ENCODE data around the gene FBLN7.
"Not testable (repeated sequence)": the region's sequence is repeated elsewhere in the genome, so short reads cannot be mapped to it uniquely, and the experiment has no call there.

Gene FBLN7

GRCh38 chr2:112204411-112204810 lies 66.2 kb downstream of the FBLN7 start:
- no peak for TF ChIP-seq CTCF (IDR thresholded peaks at IDR 0.05)
- no peaks in the 10 kb centered on the region for H3K27me3 ChIP-seq

GRCh38 chr2:112207905-112208304 lies 69.7 kb downstream of the FBLN7 start:
- not testable (repeated sequence) for H3K27me3 ChIP-seq; H3K4me1 ChIP-seq (ENCODE audit: control insufficient read depth in 1 of 2, insufficient read depth in 1 of 2, low read depth in 1 of 2, low read length in 1 of 2); H3K36me3 ChIP-seq; H3K4me3 ChIP-seq (ENCODE audit: low read depth in 1 of 2, low read length in 1 of 2); H3K9me3 ChIP-seq; H3K27ac ChIP-seq

More at GRCh38 chr2:112204411-112204810, 66.2 kb downstream of the FBLN7 start:
- no peak overlapping the region for H3K27ac ChIP-seq
- H3K4me1 ChIP-seq (ENCODE audit: control insufficient read depth in 1 of 2, insufficient read depth in 1 of 2, low read depth in 1 of 2, low read length in 1 of 2), result no peaks in the 10 kb centered on the region
- H3K9me3 ChIP-seq, result peaks cover 5% of the 10 kb centered on the region
- H3K36me3 ChIP-seq, result no peaks in the 10 kb centered on the region
- H3K4me3 ChIP-seq (ENCODE audit: low read depth in 1 of 2, low read length in 1 of 2), result no peak overlapping the region

GRCh38 chr2:112216167-112216566 lies 78.0 kb downstream of the FBLN7 start:
- Histone ChIP-seq H3K9me3 (no peaks in the 10 kb centered on the region), H3K27me3 (no peaks in the 10 kb centered on the region), H3K4me1 (ENCODE audit: control insufficient read depth in 1 of 2, insufficient read depth in 1 of 2, low read depth in 1 of 2, low read length in 1 of 2) (no peaks in the 10 kb centered on the region), H3K27ac (no peak overlapping the region), H3K36me3 (peaks cover 23% of the 10 kb centered on the region), H3K4me3 (ENCODE audit: low read depth in 1 of 2, low read length in 1 of 2) (no peak overlapping the region)
- no peak for TF ChIP-seq CTCF (IDR thresholded peaks at IDR 0.05)

GRCh38 chr2:112217854-112218253 lies 79.7 kb downstream of the FBLN7 start:
- Histone ChIP-seq H3K4me3 (ENCODE audit: low read depth in 1 of 2, low read length in 1 of 2) (no peak overlapping the region), H3K27ac (no peak overlapping the region), H3K9me3 (no peaks in the 10 kb centered on the region), H3K4me1 (ENCODE audit: control insufficient read depth in 1 of 2, insufficient read depth in 1 of 2, low read depth in 1 of 2, low read length in 1 of 2) (no peaks in the 10 kb centered on the region), H3K36me3 (peaks cover 16% of the 10 kb centered on the region), H3K27me3 (no peaks in the 10 kb centered on the region)
- TF ChIP-seq CTCF (IDR thresholded peaks at IDR 0.05), result no peak

- no peaks in the 10 kb centered on the region for H3K27me3 ChIP-seq
- no peaks in the 10 kb centered on the region for H3K4me1 ChIP-seq (ENCODE audit: control insufficient read depth in 1 of 2, insufficient read depth in 1 of 2, low read depth in 1 of 2, low read length in 1 of 2)
- H3K36me3 ChIP-seq, result peaks cover 14% of the 10 kb centered on the region
These were observed 82.0 kb downstream of the FBLN7 start for GRCh38 chr2:112220186-112220585.

GRCh38 chr2:112220831-112221230 lies 82.6 kb downstream of the FBLN7 start:
- Histone ChIP-seq H3K27ac (no peak overlapping the region), H3K36me3 (peaks cover 12% of the 10 kb centered on the region), H3K4me1 (ENCODE audit: control insufficient read depth in 1 of 2, insufficient read depth in 1 of 2, low read depth in 1 of 2, low read length in 1 of 2) (no peaks in the 10 kb centered on the region), H3K9me3 (no peaks in the 10 kb centered on the region), H3K4me3 (ENCODE audit: low read depth in 1 of 2, low read length in 1 of 2) (no peak overlapping the region), H3K27me3 (no peaks in the 10 kb centered on the region)
- no peak for TF ChIP-seq CTCF (IDR thresholded peaks at IDR 0.05)

More at GRCh38 chr2:112220186-112220585, 82.0 kb downstream of the FBLN7 start:
- Histone ChIP-seq H3K4me3 (ENCODE audit: low read depth in 1 of 2, low read length in 1 of 2) (no peak overlapping the region), H3K27ac (no peak overlapping the region), H3K9me3 (no peaks in the 10 kb centered on the region)
- TF ChIP-seq CTCF (IDR thresholded peaks at IDR 0.05), result no peak
